Prostate gland (tissue), 2 donors: ENCODE data around the gene ANKRD11. TPM values are rescaled to one million over a fixed set of nuclear protein-coding genes. Genes with fewer than 3 reads are reported as not detected.
"Not testable (repeated sequence)": the region's sequence is repeated elsewhere in the genome, so short reads cannot be mapped to it uniquely, and the experiment has no call there.

Experiments used
- DNase-seq: peaks from one replicate; pipeline ENCODE4 v3.0.0-alpha.2; 2019; ENCODE audit warnings: low spot score
- H3K27ac ChIP-seq, 2 donors: fragments of 200-600 bp; sonication (generic); 2 replicates each; pipeline ENCODE4 v1.5.1; 2017 to 2019
- H3K27me3 ChIP-seq: fragments of 200-600 bp; sonication (generic); replicated peaks from 2 replicates; pipeline ENCODE4 v1.5.1; 2019; ENCODE audit not compliant: insufficient read depth
- H3K36me3 ChIP-seq, 2 donors: fragments of 200-600 bp; sonication (generic); 1 replicate in 1 of 2; 2 replicates in 1 of 2; pipeline versions ENCODE4 v1.5.1 to v1.8.1; 2017 to 2019
- H3K4me1 ChIP-seq: fragments of 200-600 bp; sonication (generic); replicated peaks from 2 replicates; pipeline ENCODE4 v1.5.1; 2019
- H3K4me3 ChIP-seq, 2 donors: fragments of 200-600 bp; sonication (generic); 2 replicates each; pipeline ENCODE4 v1.5.1; 2017 to 2019
- H3K9me3 ChIP-seq: fragments of 200-600 bp; sonication (generic); 2 replicates; pipeline ENCODE4 v1.5.1; 2017
- CTCF ChIP-seq, 4 experiments: fragments of 200-600 bp in 2 of 4; fragments of 450-650 bp in 2 of 4; sonication (generic) in 2 of 4; IDR thresholded peaks; 1 replicate in 3 of 4; 2 replicates in 1 of 4; pipeline ENCODE4 v1.5.1; 2016 to 2019; ENCODE audit warnings: antibody characterized with exemption in 4 of 4, mild to moderate bottlenecking in 2 of 4, moderate library complexity in 2 of 4
- POLR2A ChIP-seq: fragments of 450-650 bp; IDR thresholded peaks from one replicate; pipeline ENCODE4 v1.6.1; 2016; ENCODE audit warnings: antibody characterized with exemption, mild to moderate bottlenecking
- POLR2AphosphoS5 ChIP-seq: sonication (generic); formaldehyde crosslinking; IDR thresholded peaks from one replicate; pipeline ENCODE4 v1.6.1; 2017; ENCODE audit warnings: antibody characterized with exemption
- WGBS: methylation state at CpG from one replicate; pipeline ENCODE4 v1.1.5; 2018; 5-methylcytosine and 5-hydroxymethylcytosine counted together
- intact Hi-C: fragments of 100-400 bp; cut with DNase I; formaldehyde crosslinking; loops from one replicate; pipeline ENCODE4 v1.14.2; 2022
- total RNA-seq, 2 donors: library from RNA; depleted of rRNA; stranded (reverse); fragments of >200 nt; gene quantifications; one replicate each; pipeline ENCODE4 v1.1.0, GENCODE V29; 2016

ANKRD11 gene
- total RNA-seq, 2 donors from 2014 or later = 66.2 to 143 TPM

- Histone ChIP-seq H3K27me3 (no peaks in the 10 kb centered on the region), H3K4me3 (no peak overlapping the region), H3K27ac (peak overlapping the region; percentile 61 to 80), H3K9me3 (no peaks in the 10 kb centered on the region), H3K4me1 (peaks cover 5% of the 10 kb centered on the region), H3K36me3 (peaks cover 0 to 5% of the 10 kb centered on the region in 2 donors)
- peak; percentile 23 for DNase-seq
- intact Hi-C loops = no loop called here
- TF ChIP-seq CTCF (IDR thresholded peaks at IDR 0.05) (no peak), POLR2A (no peak), POLR2AphosphoS5 (peak; percentile 70)
- WGBS = 75% methylated on average over 30 of the region's 30 CpGs
These were observed 228.4 kb downstream of the ANKRD11 start for GRCh38 chr16:89261691-89262563.

- H3K4me1 ChIP-seq, intact Hi-C loops, H3K27me3 ChIP-seq, H3K36me3 ChIP-seq, DNase-seq, H3K9me3 ChIP-seq, H3K4me3 ChIP-seq, H3K27ac ChIP-seq: not testable (repeated sequence)
- 96% methylated on average over 13 of the region's 13 CpGs for WGBS
These were observed 230.5 kb downstream of the ANKRD11 start for GRCh38 chr16:89259901-89260300.

GRCh38 chr16:89257757-89258465 lies 232.4 kb downstream of the ANKRD11 start:
- H3K4me1 ChIP-seq = peaks cover 7% of the 10 kb centered on the region
- H3K27ac ChIP-seq = no peak overlapping the region
- WGBS = 72% methylated on average over 18 of the region's 18 CpGs
- no peaks in the 10 kb centered on the region for H3K27me3 ChIP-seq
- TF ChIP-seq POLR2AphosphoS5 (no peak), CTCF (IDR thresholded peaks at IDR 0.05) (no peak), POLR2A (no peak)
- H3K9me3 ChIP-seq = no peaks in the 10 kb centered on the region
- peak overlapping the region in 1 of 2 donors; percentile 36 for H3K4me3 ChIP-seq
- intact Hi-C loops = no loop called here
- DNase-seq = no peak
- no peaks in the 10 kb centered on the region for H3K36me3 ChIP-seq

- Histone ChIP-seq H3K9me3 (no peaks in the 10 kb centered on the region), H3K4me3 (peak overlapping the region; percentile 28 to 36), H3K36me3 (no peaks in the 10 kb centered on the region), H3K27me3 (no peaks in the 10 kb centered on the region), H3K27ac (peak overlapping the region in 1 of 2 donors; percentile 11), H3K4me1 (peaks cover 7% of the 10 kb centered on the region)
- no peak for DNase-seq
- TF ChIP-seq POLR2A (no peak), CTCF (IDR thresholded peaks at IDR 0.05) (peak in 1 of 4 experiments; percentile 11), POLR2AphosphoS5 (no peak)
- intact Hi-C loops = no loop called here
- WGBS = 2% methylated on average over 21 of the region's 44 CpGs
These were observed 233.1 kb downstream of the ANKRD11 start for GRCh38 chr16:89257281-89257731.

GRCh38 chr16:89256651-89257254 lies 233.6 kb downstream of the ANKRD11 start:
- 1% methylated on average over 45 of the region's 57 CpGs for WGBS
- peak; percentile 26 for DNase-seq

More at GRCh38 chr16:89256651-89257254, 233.6 kb downstream of the ANKRD11 start:
- peak overlapping the region in 1 of 2 donors; percentile 11 for H3K27ac ChIP-seq
- H3K27me3 ChIP-seq = no peaks in the 10 kb centered on the region
- peaks cover 7% of the 10 kb centered on the region for H3K4me1 ChIP-seq
- no peaks in the 10 kb centered on the region for H3K36me3 ChIP-seq
- TF ChIP-seq CTCF (IDR thresholded peaks at IDR 0.05) = no peak
- peak; percentile 19 for TF ChIP-seq POLR2AphosphoS5
- peak; percentile 14 for TF ChIP-seq POLR2A
- peak overlapping the region; percentile 28 to 36 for H3K4me3 ChIP-seq
- intact Hi-C loops = no loop called here
- no peaks in the 10 kb centered on the region for H3K9me3 ChIP-seq
